ENCODE data around the gene PBX1. TPM values are rescaled to one million over a fixed set of nuclear protein-coding genes. Genes with fewer than 3 reads are reported as not detected.

Gene PBX1
- total and polyA plus RNA-seq, 2 experiments from 2014 or later = 40.0 to 104 TPM

DNA sequence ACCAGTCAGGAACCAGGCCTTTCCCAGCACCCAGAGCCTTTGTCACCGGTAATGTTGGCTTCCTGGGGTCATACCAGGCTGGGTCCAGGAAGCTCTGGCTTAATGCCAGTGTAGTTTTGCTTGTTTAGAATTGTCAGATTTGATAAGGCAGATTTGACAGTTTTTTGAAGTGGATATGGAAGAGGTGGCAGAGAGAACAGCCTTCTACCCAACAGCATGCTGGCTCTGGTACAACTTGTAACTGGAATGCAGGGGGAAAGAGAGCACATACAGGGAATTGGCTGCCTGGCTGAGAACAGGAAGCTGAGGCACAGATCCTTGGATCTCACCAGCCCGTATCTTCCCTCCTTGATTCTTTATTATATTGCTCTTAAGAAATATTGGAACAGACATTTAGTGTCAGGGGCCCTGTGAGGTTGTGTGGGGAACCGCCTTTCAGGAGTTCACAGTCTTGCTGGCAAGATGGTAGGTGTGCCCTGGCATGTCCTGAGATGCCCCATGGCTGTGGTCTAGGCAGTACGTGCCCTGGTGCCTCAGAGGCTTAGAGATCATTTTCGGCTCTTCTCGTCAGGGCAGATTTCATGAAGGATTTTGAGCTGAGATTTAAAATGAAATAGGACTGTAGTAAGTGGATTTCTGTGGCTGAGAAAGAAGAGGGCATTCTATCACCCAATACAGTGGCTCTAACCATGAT, 227.0 kb downstream of the PBX1 start (continued):
- TF ChIP-seq, protein P1, sequence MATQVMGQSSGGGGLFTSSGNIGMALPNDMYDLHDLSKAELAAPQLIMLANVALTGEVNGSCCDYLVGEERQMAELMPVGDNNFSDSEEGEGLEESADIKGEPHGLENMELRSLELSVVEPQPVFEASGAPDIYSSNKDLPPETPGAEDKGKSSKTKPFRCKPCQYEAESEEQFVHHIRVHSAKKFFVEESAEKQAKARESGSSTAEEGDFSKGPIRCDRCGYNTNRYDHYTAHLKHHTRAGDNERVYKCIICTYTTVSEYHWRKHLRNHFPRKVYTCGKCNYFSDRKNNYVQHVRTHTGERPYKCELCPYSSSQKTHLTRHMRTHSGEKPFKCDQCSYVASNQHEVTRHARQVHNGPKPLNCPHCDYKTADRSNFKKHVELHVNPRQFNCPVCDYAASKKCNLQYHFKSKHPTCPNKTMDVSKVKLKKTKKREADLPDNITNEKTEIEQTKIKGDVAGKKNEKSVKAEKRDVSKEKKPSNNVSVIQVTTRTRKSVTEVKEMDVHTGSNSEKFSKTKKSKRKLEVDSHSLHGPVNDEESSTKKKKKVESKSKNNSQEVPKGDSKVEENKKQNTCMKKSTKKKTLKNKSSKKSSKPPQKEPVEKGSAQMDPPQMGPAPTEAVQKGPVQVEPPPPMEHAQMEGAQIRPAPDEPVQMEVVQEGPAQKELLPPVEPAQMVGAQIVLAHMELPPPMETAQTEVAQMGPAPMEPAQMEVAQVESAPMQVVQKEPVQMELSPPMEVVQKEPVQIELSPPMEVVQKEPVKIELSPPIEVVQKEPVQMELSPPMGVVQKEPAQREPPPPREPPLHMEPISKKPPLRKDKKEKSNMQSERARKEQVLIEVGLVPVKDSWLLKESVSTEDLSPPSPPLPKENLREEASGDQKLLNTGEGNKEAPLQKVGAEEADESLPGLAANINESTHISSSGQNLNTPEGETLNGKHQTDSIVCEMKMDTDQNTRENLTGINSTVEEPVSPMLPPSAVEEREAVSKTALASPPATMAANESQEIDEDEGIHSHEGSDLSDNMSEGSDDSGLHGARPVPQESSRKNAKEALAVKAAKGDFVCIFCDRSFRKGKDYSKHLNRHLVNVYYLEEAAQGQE (IDR thresholded peaks at IDR 0.05; ENCODE audit: unreplicated experiment) = no peak
- no peak for TF ChIP-seq JUNB (IDR thresholded peaks at IDR 0.05; ENCODE audit: unreplicated experiment)

DNA sequence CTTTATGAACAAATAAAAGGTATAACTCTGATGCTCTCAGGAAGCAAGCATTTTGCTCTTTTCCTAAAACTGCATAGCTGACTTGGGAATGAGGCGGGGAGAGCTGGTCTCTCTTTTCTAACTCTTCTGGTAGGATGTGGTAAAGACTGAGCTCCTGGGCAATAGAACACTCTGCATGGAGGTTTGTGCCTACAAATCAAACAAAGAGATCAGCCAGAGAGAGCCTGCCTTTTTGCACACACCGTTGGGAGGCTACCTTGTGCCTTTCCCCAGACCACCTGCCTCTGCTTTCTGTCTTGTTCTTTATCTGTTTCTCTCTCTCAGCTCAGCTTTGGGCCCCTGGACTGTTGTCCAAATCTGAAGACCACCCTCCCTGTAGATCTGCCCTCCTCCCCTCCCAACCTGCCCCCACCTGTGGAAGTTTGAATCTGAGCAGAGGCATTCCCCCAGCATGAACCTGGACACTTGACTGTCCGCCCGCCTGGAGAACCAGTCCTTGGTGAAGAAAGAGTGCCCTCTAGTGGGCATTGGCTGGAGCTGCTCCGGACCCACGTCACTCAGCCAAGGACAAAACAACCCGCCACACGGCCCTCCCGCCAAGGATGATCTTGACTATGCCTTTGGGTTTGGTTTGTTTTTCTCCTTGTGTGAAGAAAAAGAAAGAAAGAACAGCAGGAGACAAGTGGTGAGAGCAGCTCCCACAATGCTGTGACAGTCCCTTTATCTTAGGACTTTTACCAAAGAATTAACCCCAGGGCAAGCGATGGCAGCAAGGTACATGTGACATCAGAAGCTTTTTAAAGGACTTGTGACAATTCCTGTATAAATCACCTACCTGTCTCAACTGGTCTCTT, 228.2 kb downstream of the PBX1 start:
- no peak overlapping the region; the same call in 1 of the 2 replicates for H3K4me3 ChIP-seq
- peak overlapping the region; percentile 97 for H3K27ac Mint-ChIP-seq
- H2AFZ ChIP-seq = no peak overlapping the region
- H3K27me3 ChIP-seq (ENCODE audit: insufficient read depth) = no peaks in the 10 kb centered on the region
- H4K20me1 ChIP-seq (replicated peaks; ENCODE audit: insufficient read depth) = peaks cover 2% of the 10 kb centered on the region; the same call in 1 of the 2 replicates
- H3K9me2 ChIP-seq (ENCODE audit: insufficient read depth) = no peaks in the 10 kb centered on the region; the same call in 1 of the 2 replicates
- H3F3A ChIP-seq (replicated peaks; ENCODE audit: low read depth) = no peaks in the 10 kb centered on the region
- peaks cover 6% of the 10 kb centered on the region for H3K27me3 Mint-ChIP-seq (ENCODE audit: insufficient read depth, low read depth, poor library complexity)
- peak overlapping the region; percentile 37 for H3K27ac ChIP-seq (ENCODE audit: low read depth)
- no peaks in the 10 kb centered on the region for H3K36me3 ChIP-seq (ENCODE audit: insufficient read depth)
- peaks cover 78% of the 10 kb centered on the region for H3K79me2 ChIP-seq (replicated peaks; ENCODE audit: insufficient read depth)
- H3K4me1 ChIP-seq (ENCODE audit: insufficient read depth) = peaks cover 23% of the 10 kb centered on the region
- H3K4me3 Mint-ChIP-seq = peak overlapping the region; percentile 39; the same call in 2 of the 3 replicates
- TF ChIP-seq CREB1 (CRISPR knock-in tag; IDR thresholded peaks at IDR 0.05; ENCODE audit: low read depth) (peak; percentile 85), POLR2AphosphoS5 (IDR thresholded peaks at IDR 0.05; ENCODE audit: low read depth) (no peak), JUNB (IDR thresholded peaks at IDR 0.05; ENCODE audit: unreplicated experiment) (no peak), ZNF331 (CRISPR knock-in tag; IDR thresholded peaks at IDR 0.05; ENCODE audit: low read depth) (no peak), ZNF114 (CRISPR knock-in tag; IDR thresholded peaks at IDR 0.05) (no peak)
- TF ChIP-seq, protein P2, sequence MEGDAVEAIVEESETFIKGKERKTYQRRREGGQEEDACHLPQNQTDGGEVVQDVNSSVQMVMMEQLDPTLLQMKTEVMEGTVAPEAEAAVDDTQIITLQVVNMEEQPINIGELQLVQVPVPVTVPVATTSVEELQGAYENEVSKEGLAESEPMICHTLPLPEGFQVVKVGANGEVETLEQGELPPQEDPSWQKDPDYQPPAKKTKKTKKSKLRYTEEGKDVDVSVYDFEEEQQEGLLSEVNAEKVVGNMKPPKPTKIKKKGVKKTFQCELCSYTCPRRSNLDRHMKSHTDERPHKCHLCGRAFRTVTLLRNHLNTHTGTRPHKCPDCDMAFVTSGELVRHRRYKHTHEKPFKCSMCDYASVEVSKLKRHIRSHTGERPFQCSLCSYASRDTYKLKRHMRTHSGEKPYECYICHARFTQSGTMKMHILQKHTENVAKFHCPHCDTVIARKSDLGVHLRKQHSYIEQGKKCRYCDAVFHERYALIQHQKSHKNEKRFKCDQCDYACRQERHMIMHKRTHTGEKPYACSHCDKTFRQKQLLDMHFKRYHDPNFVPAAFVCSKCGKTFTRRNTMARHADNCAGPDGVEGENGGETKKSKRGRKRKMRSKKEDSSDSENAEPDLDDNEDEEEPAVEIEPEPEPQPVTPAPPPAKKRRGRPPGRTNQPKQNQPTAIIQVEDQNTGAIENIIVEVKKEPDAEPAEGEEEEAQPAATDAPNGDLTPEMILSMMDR (conservative IDR thresholded peaks at IDR 0.05; ENCODE audit: low read depth in 2 of 2) = peak; percentile 95
- H3K4me2 ChIP-seq = peak overlapping the region; percentile 15
- no peaks in the 10 kb centered on the region for H3K9me3 Mint-ChIP-seq
- peaks cover 58% of the 10 kb centered on the region for H3K4me1 Mint-ChIP-seq
- peak; percentile 94 for DNase-seq (ENCODE audit: low spot score)
- peak; percentile 90 for ATAC-seq
- peaks cover 11% of the 10 kb centered on the region for H3K36me3 Mint-ChIP-seq (ENCODE audit: low read depth)

All from GM23338 (cell line).